Measurements from ENCODE around the gene GPR22.

GPR22 gene

DNA sequence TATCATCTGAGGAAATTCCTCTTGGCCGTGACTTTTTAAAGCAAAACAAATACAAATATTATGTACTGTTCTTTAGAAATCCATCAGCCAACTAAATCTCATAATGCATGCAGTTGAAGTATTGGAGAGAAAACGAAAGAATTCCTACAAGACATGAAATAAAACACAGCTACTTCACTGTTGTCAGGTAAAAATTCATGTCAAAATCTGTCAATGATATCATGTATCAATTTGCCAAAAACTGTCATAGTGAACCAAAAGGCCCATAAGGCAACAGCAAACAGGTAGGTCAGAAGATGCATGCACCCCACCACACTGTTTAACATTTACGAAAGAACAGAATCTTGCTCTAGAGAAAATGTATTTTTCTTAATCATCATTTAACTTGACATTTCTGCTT, 2.3 kb downstream of the GPR22 start:
- TF ChIP-seq, protein P1, sequence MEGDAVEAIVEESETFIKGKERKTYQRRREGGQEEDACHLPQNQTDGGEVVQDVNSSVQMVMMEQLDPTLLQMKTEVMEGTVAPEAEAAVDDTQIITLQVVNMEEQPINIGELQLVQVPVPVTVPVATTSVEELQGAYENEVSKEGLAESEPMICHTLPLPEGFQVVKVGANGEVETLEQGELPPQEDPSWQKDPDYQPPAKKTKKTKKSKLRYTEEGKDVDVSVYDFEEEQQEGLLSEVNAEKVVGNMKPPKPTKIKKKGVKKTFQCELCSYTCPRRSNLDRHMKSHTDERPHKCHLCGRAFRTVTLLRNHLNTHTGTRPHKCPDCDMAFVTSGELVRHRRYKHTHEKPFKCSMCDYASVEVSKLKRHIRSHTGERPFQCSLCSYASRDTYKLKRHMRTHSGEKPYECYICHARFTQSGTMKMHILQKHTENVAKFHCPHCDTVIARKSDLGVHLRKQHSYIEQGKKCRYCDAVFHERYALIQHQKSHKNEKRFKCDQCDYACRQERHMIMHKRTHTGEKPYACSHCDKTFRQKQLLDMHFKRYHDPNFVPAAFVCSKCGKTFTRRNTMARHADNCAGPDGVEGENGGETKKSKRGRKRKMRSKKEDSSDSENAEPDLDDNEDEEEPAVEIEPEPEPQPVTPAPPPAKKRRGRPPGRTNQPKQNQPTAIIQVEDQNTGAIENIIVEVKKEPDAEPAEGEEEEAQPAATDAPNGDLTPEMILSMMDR (IDR thresholded peaks at IDR 0.05; ENCODE audit: borderline replicate concordance, control extremely low read depth, extremely low read depth, insufficient read depth, missing control alignments) = no peak
- in situ Hi-C loops (cut with MboI; ENCODE audit: low sequenced_read_pairs, unreplicated experiment) = no loop called here
- no peak for DNase-seq (ENCODE audit: low spot score)

GRCh38 chr7:107474104-107474521, 4.3 kb downstream of the GPR22 start:
- TF ChIP-seq, protein P1 (IDR thresholded peaks at IDR 0.05; ENCODE audit: borderline replicate concordance, control extremely low read depth, extremely low read depth, insufficient read depth, missing control alignments) = no peak
- DNase-seq (ENCODE audit: low spot score) = no peak
- in situ Hi-C loops (cut with MboI; ENCODE audit: low sequenced_read_pairs, unreplicated experiment) = no loop called here

- DNase-seq (ENCODE audit: low spot score) = no peak
- in situ Hi-C loops (cut with MboI; ENCODE audit: low sequenced_read_pairs, unreplicated experiment) = no loop called here
- TF ChIP-seq, protein P1 (IDR thresholded peaks at IDR 0.05; ENCODE audit: borderline replicate concordance, control extremely low read depth, extremely low read depth, insufficient read depth, missing control alignments) = no peak
Observed at GRCh38 chr7:107479303-107479702, 9.4 kb downstream of the GPR22 start.

GRCh38 chr7:107480932-107481331, 11.1 kb downstream of the GPR22 start:
- TF ChIP-seq, protein P1 (IDR thresholded peaks at IDR 0.05; ENCODE audit: borderline replicate concordance, control extremely low read depth, extremely low read depth, insufficient read depth, missing control alignments) = no peak
- in situ Hi-C loops (cut with MboI; ENCODE audit: low sequenced_read_pairs, unreplicated experiment) = no loop called here
- no peak for DNase-seq (ENCODE audit: low spot score)

DNA sequence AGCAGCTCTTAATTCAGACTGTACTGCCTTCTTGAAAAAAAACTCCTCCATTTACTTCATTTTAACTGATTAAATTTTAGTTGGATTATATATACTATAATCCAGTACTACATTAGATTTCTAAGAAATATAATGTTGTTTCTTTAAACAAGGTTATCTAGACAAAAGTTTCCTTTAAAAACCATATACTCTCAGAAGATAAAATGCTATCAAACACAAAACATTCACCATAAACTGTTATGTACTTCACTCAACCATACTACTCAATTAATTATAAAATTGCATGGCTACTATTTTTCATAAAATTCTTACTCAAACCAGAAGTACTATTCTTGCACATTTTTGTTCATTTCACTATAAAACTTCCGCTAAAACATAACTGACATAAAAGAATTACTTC, 12.7 kb downstream of the GPR22 start:
- in situ Hi-C loops (cut with MboI; ENCODE audit: low sequenced_read_pairs, unreplicated experiment) = no loop called here
- TF ChIP-seq, protein P1 (IDR thresholded peaks at IDR 0.05; ENCODE audit: borderline replicate concordance, control extremely low read depth, extremely low read depth, insufficient read depth, missing control alignments) = no peak

DNA sequence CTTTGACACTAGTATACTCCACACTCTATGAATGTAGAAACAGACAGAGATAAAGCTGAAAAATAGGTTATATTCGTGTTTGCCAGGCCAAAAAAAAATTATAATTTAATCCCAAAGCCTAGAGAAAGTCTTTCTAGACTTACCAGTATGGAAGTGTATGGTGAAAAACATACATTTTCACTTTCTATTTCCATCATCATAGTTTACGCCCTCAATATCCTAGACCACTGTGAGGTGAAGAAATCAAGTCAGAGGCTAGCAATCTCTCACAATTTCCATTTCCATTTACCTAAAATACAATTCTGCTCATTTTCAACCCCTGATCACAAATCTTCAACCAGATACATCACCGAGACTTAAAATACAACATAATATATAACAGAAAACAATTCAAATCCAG, 16.2 kb downstream of the GPR22 start:
- TF ChIP-seq, protein P1 (IDR thresholded peaks at IDR 0.05; ENCODE audit: borderline replicate concordance, control extremely low read depth, extremely low read depth, insufficient read depth, missing control alignments) = no peak
- DNase-seq (ENCODE audit: low spot score) = no peak
- in situ Hi-C loops (cut with MboI; ENCODE audit: low sequenced_read_pairs, unreplicated experiment) = no loop called here

More for the DNA sequence above, 12.7 kb downstream of the GPR22 start:
- no peak for DNase-seq (ENCODE audit: low spot score)

GRCh38 chr7:107492875-107493274, 23.0 kb downstream of the GPR22 start:
- TF ChIP-seq, protein P1 (IDR thresholded peaks at IDR 0.05; ENCODE audit: borderline replicate concordance, control extremely low read depth, extremely low read depth, insufficient read depth, missing control alignments) = no peak
- in situ Hi-C loops (cut with MboI; ENCODE audit: low sequenced_read_pairs, unreplicated experiment) = no loop called here
- no peak for DNase-seq (ENCODE audit: low spot score)
